Measurements from ENCODE around the gene STK32C. TPM values are rescaled to one million over a fixed set of nuclear protein-coding genes. Genes with fewer than 3 reads are reported as not detected.

Gene STK32C
- total RNA-seq, 1 experiment from 2014 or later, result 20.7 TPM

DNA sequence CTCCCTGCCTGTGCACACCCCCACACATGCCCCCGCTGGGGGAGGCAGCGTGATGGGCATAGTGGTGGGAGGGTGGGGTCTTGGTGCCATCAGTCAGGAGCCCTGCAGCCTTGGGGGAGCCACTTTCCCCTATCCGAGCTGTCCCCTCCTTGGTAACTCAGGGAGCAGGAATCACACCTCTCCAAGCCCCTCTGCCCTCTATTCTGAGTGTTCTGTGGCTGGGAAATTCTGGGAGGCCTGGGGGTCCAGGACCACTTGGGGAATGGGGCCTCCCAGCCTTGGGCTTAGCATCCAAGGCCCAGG, 109.7 kb downstream of the STK32C start:
- H3K4me1 Mint-ChIP-seq (ENCODE audit: insufficient read depth, unreplicated experiment), result no peaks in the 10 kb centered on the region
- no peak for TF ChIP-seq CTCF (IDR thresholded peaks at IDR 0.05; ENCODE audit: unreplicated experiment)
- ChIA-PET POLR2A (no interaction called here), CTCF (no interaction called here)
- H3K36me3 Mint-ChIP-seq (ENCODE audit: insufficient read depth, unreplicated experiment), result no peaks in the 10 kb centered on the region
- H3K9me3 Mint-ChIP-seq (ENCODE audit: unreplicated experiment), result no peaks in the 10 kb centered on the region
- BruUV-seq (replicated peaks), result no TSS peak
- DNase-seq (ENCODE audit: unreplicated experiment), result no peak
- no peaks in the 10 kb centered on the region for H3K27me3 Mint-ChIP-seq (ENCODE audit: insufficient read depth, unreplicated experiment)
- intact Hi-C loops (cut with micrococcal nuclease), result no loop called here
- H3K4me3 Mint-ChIP-seq (ENCODE audit: unreplicated experiment), result no peak overlapping the region
- no peak overlapping the region for H3K27ac Mint-ChIP-seq (ENCODE audit: low read depth, unreplicated experiment)

DNA sequence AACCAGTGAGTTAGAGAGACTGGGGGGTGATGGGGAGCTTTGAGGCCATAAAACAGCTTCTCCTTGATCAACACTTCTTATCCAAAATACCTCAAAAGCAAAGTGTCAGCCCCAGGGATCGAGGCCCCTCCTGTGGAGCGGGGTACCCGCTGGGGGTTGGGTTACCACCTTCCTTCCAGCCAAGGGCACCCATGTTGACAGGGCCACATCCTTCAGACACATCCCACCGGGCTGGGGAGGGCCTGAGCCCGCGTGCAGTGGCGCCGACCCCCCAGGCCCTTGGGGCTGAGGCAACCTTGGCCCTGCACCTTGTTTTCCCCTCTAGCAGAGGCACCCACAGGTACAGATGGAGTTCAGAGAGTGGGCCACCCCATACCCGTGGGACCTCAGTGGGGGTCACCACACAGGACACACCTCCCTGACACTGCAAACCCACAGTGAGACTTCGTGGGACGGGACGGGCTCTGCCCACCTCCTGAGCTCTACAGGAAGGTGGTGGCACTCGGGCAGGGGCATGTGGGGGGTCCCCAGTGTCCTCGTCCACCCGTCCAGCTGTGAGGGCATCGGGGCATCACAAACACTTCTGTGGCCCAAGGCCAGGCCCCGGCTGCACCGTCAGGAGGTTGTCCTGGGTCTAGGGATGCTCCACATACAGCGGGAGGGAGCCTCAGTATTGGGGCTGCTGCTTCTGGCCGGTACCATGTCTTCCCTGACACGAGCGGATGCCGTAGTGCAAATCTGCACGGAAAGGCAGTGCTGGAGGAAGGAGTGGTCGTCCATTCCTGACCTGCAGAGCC, 110.3 kb downstream of the STK32C start:
- H3K9me3 Mint-ChIP-seq (ENCODE audit: unreplicated experiment), result no peaks in the 10 kb centered on the region
- H3K36me3 Mint-ChIP-seq (ENCODE audit: insufficient read depth, unreplicated experiment), result no peaks in the 10 kb centered on the region
- TF ChIP-seq CTCF (IDR thresholded peaks at IDR 0.05; ENCODE audit: unreplicated experiment), result no peak
- intact Hi-C loops (cut with micrococcal nuclease), result no loop called here
- DNase-seq (ENCODE audit: unreplicated experiment), result no peak
- ChIA-PET POLR2A (no interaction called here), CTCF (no interaction called here)
- no peak overlapping the region for H3K27ac Mint-ChIP-seq (ENCODE audit: low read depth, unreplicated experiment)
- H3K27me3 Mint-ChIP-seq (ENCODE audit: insufficient read depth, unreplicated experiment), result no peaks in the 10 kb centered on the region
- BruUV-seq (replicated peaks), result no TSS peak
- H3K4me1 Mint-ChIP-seq (ENCODE audit: insufficient read depth, unreplicated experiment), result no peaks in the 10 kb centered on the region
- no peak overlapping the region for H3K4me3 Mint-ChIP-seq (ENCODE audit: unreplicated experiment)

DNA sequence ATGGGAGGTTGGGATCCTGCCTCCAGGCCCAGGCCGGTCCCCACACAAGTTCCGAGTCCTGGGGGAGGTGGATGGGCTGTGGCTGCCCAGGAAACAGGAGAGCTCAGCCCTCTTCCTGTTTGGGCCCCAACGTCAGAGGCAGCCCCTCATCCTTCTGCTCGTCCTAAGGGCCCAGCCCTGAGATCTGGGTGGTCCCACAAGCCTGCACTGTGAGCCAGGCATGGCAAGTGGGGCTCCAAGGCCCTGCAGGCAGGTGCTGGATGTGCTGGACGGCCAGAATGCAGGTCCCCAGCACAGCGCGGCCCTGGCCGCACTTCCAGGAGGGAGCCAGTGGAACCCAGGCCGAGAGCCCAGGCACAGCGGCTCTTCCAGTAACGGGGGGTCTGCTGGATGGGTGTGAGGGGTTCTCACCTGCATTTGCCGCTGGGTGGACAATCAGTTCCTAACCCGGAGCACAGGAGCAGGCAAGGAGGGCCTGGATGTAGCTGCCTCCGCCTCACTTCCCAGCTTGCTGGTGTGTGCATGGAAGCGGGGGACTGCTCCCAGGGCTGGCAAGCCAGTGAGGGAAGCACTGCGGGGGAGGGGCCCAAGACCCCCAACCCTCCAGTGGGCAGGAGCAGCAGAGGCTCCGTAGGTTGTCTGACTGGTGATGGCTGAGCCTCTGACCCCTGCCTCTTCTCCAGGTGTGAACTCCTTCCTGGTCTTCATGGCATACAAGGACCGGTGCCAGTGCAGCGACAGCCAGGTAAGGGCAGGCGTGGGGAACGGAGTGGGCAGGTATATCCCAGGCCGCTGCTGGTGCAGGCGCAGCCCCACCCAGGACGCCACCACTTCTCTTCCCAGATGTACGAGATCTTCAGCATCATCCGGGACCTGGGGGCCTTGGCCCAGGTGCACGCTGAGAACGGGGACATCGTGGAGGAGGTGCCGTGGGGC, 111.3 kb downstream of the STK32C start:
- Mint-ChIP-seq H3K4me1 (ENCODE audit: insufficient read depth, unreplicated experiment) (no peaks in the 10 kb centered on the region), H3K27me3 (ENCODE audit: insufficient read depth, unreplicated experiment) (no peaks in the 10 kb centered on the region), H3K9me3 (ENCODE audit: unreplicated experiment) (no peaks in the 10 kb centered on the region), H3K4me3 (ENCODE audit: unreplicated experiment) (no peak overlapping the region), H3K36me3 (ENCODE audit: insufficient read depth, unreplicated experiment) (no peaks in the 10 kb centered on the region), H3K27ac (ENCODE audit: low read depth, unreplicated experiment) (no peak overlapping the region)
- ChIA-PET CTCF (interaction anchor here (0.5 kb wide), 1 partner anchor 24 kb away, joined by 3 read pairs; no protein-coding TSS in a partner anchor), POLR2A (no interaction called here)
- no peak for TF ChIP-seq CTCF (IDR thresholded peaks at IDR 0.05; ENCODE audit: unreplicated experiment)
- intact Hi-C loops (cut with micrococcal nuclease), result no loop called here
- no TSS peak for BruUV-seq (replicated peaks)
- DNase-seq (ENCODE audit: unreplicated experiment), result no peak

DNA sequence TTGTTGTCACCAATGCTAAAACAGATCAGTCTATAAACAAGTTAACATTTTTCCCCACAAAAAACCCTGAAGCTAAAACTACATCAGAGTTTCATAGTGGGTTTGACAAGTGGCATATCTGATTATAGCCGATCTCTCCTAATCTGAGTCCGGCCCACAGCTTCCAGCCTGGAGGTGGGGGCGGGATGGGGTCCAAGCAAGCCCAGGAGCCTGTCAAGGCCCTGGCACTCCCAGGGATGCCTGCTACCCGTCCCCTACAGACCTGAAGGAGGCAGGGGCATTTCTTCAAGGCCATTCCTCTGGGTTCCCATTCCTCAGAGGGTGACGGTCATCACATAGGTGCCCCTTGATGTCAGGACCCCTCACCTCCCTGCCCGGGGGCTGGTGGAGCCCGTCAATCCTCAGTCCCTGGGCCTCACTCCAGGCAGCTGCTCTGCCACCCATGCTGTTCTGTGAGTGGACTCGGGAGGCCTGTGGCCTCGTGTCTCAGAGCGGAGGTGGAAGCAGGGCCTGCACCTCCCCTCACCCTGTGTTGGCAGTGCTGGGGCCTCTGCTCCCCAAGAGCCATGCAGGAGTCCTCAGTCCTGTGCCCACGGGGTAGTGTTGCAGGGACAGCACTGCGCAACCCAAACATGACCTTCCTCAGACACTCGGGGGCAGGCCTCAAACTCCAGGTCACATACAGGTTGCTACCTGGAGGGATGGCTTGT, 112.2 kb downstream of the STK32C start:
- intact Hi-C loops (cut with micrococcal nuclease), result no loop called here
- no peak for TF ChIP-seq CTCF (IDR thresholded peaks at IDR 0.05; ENCODE audit: unreplicated experiment)
- Mint-ChIP-seq H3K4me3 (ENCODE audit: unreplicated experiment) (no peak overlapping the region), H3K36me3 (ENCODE audit: insufficient read depth, unreplicated experiment) (no peaks in the 10 kb centered on the region), H3K27ac (ENCODE audit: low read depth, unreplicated experiment) (no peak overlapping the region), H3K9me3 (ENCODE audit: unreplicated experiment) (no peaks in the 10 kb centered on the region), H3K4me1 (ENCODE audit: insufficient read depth, unreplicated experiment) (no peaks in the 10 kb centered on the region), H3K27me3 (ENCODE audit: insufficient read depth, unreplicated experiment) (no peaks in the 10 kb centered on the region)
- no TSS peak for BruUV-seq (replicated peaks)
- ChIA-PET POLR2A (no interaction called here), CTCF (interaction anchor here (0.5 kb wide), 1 partner anchor 25 kb away, joined by 3 read pairs; no protein-coding TSS in a partner anchor)
- no peak for DNase-seq (ENCODE audit: unreplicated experiment)
